IPS-11a (cell line): ENCODE measurements around the gene KCNIP1.

Experiments
- H3K4me3 ChIP-seq: one replicate; pipeline ENCODE4 v1.5.1; 2013; ENCODE audit warnings: low read depth, low read length, control low read depth

Gene KCNIP1

GRCh38 chr5:170482511-170482910, 21.3 kb upstream of the KCNIP1 start:
- H3K4me3 ChIP-seq, result no peak overlapping the region

DNA sequence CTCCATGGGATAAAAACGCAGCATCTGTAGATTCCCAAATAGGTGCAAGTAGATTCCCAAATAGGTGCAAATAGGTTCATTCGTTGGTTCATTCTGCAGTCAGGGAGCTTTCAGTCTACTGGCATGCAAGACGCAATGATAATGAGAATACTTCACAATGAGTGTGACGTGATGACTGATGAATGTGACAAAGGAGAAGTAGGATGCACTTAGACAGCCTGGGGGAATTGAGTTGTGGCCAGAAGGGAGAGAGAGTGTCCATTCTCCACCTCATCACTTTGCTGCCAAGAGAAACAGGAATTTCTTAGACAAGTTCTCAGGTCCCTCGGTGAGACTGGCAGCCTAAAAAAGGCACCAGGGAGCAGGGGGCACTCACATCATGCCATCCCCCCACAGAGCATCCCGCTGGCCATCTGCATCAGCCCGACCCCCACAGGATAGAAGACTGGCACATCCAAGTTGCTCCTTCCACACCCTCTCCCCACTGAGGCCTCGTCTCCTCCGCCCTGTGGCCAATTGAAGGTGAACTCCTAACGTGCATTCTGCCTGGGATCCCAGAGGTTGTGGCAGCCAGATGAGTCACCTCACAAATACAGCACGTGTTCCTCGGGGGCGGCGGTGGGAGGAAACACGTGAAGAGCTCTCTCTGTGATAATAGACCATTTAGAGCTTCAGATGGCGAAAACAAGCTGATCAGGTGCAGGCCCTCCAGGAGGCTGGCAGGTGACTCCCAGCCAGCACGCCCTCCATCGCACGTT, 19.9 kb upstream of the KCNIP1 start:
- no peak overlapping the region for H3K4me3 ChIP-seq

DNA sequence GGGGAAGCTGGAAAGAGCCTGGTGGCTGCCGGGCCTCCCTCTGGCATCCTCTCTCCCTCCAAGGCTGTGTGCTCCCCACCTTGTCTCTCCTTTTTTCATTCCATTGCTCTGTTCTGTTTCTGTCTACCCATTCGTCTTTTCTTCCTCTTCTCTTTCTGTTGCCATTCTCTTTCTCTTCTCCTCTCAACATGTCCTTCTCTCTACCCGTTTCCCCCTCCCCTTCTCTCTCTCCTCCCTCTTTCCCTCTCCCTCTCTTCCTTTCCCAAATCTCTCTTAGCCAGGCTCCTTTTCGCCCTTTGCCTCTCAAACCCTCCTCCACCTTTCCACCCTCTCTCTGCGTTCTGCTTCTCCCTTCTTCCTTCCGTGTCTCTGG, 19.4 kb upstream of the KCNIP1 start:
- no peak overlapping the region for H3K4me3 ChIP-seq

- H3K4me3 ChIP-seq, result no peak overlapping the region
Measured at GRCh38 chr5:170484847-170485615, 18.8 kb upstream of the KCNIP1 start.

- no peak overlapping the region for H3K4me3 ChIP-seq
Measured at GRCh38 chr5:170485616-170485911, 18.3 kb upstream of the KCNIP1 start.

- no peak overlapping the region for H3K4me3 ChIP-seq
Measured at GRCh38 chr5:170486371-170486770, 17.4 kb upstream of the KCNIP1 start.

DNA sequence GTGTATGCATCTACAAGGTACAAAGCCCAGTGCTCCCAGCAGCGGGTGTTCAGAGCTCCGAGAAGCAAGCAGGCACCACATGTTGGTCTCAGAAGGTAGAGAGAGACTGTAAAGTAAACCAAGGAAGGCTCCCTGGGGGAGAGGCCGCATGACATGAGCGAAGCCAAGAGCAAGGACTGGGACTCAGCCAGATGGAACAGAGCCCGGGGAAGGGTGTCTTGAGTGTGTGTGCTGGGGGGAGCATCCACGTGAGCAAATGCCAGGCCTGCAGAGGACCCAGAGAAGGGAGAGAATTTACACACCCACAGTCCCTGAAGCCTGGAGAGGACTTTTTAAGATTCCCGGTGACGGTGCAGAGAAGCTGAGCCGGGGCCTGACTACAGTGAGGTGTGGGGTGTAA, 15.2 kb upstream of the KCNIP1 start:
- H3K4me3 ChIP-seq, result no peak overlapping the region

- no peak overlapping the region for H3K4me3 ChIP-seq
Measured at GRCh38 chr5:170489199-170489598, 14.6 kb upstream of the KCNIP1 start.

DNA sequence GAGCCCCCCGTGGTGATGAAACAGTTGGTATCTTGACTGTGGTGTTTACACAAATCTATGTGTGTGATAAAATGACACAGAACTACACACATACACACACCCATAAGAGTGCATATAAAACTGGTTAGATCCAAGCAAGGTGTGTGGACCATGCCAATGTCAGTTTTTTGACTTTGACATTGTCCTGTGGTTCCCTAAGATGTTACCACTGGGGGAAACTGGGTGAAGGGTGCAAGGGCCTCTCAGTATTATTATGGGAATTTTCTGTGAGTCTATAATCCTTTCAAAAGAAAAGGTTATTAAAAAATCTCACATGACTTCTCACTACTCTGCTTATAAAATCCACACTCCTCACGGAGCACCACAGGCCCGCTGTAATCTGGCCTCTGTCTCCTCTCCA, 13.4 kb upstream of the KCNIP1 start:
- H3K4me3 ChIP-seq, result no peak overlapping the region

DNA sequence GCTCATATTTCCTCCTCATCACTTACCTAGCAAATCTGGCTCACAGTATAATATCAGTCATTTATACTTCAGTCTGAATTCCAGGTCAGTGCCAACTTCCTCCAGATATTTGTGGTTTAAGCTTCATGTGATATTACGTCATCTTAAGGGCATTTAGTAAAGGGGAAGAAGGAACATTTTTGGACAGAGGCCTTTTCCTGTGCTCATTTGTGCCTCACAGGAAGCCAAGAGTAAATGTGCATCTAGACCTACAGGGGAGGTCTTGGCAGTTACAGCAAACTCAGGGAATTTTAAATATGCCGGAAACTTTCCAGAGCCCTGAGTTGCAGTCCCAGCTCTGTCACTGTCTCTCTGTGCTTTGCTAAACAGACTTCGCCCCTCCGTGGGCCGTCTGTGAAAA, 12.3 kb upstream of the KCNIP1 start:
- no peak overlapping the region for H3K4me3 ChIP-seq

- H3K4me3 ChIP-seq, result no peak overlapping the region
Measured at GRCh38 chr5:170493028-170493820, 10.6 kb upstream of the KCNIP1 start.

- H3K4me3 ChIP-seq, result no peak overlapping the region
Measured at GRCh38 chr5:170494041-170494440, 9.8 kb upstream of the KCNIP1 start.

DNA sequence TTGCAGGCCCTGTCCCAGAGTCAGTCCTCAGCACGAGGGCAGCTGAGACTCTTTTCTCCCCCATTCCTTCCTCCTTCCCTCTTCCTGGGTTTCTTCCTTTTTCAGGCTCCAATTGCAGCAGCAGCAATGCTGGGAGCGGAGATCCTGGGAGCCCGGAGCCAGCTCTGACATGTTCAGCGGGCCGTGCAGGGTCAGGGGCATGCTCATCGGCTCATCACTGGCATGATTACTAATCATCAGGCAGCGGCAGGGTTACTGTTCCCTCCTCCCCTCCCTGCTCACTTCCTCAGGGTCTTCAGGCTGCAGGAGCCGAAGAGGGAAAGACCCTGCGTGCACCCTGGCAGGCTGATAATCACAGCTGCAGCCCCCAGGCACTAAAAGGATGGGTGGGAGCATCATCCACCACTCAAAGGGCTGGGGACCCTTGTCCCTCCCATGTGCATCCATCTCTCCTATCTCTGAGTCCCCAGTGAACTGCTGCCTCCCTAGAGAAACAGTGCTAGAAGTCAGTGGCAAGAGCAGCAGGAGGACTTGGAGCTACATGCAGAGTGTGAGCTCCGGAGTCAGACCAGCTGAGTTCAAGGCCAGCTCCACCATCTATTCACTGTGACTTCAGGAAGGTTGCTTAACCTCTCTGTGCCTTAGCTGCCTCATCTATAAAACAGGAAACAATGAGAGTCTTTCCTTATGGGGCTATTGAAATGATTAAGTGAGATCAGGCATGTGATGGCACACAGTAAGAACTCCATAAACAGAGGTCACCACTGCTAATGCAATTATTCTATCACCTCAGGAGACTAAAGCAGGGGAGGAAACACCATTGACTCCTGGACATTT, 7.8 kb upstream of the KCNIP1 start:
- no peak overlapping the region for H3K4me3 ChIP-seq

DNA sequence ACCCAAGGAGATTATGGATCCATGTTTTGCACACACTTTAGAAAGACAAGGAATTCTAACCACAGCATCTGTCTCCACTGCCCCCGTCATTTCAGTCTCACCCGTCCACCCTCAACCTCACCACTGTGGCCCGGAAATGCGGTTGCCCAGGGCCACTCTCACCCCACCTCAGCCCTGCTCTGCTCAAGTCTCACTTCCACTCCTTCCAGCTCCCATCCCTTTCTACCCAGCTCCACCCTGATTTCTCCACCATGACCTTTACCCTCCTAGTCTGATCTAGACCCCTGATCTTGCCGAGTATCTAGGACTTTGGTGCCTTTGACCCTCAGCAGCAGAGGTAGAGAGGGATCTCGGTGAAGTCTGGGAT, 7.2 kb upstream of the KCNIP1 start:
- H3K4me3 ChIP-seq, result no peak overlapping the region

- H3K4me3 ChIP-seq, result no peak overlapping the region
Measured at GRCh38 chr5:170497311-170498038, 6.3 kb upstream of the KCNIP1 start.

GRCh38 chr5:170498811-170499351, 4.9 kb upstream of the KCNIP1 start:
- H3K4me3 ChIP-seq, result no peak overlapping the region

GRCh38 chr5:170499621-170500020, 4.2 kb upstream of the KCNIP1 start:
- H3K4me3 ChIP-seq, result no peak overlapping the region

DNA sequence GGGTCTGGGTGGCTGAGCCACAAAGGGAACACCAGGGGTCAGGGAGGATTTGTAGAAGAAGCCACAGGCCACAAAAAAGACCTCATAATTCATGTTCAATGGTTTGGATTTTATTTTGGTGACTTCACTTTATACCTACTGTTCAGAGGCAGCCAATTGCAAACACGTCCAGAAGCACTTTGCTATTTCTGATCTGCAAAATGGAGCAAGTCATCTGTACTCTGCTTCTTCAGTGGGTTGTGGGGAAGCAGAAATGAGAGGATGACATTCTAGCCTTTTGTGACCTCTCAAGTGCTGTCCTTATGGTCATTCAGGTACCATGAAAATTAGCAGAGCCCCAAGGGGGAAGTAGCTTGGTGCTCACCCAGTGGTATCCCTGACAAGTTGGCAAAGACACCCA, 2.5 kb upstream of the KCNIP1 start:
- H3K4me3 ChIP-seq, result no peak overlapping the region

DNA sequence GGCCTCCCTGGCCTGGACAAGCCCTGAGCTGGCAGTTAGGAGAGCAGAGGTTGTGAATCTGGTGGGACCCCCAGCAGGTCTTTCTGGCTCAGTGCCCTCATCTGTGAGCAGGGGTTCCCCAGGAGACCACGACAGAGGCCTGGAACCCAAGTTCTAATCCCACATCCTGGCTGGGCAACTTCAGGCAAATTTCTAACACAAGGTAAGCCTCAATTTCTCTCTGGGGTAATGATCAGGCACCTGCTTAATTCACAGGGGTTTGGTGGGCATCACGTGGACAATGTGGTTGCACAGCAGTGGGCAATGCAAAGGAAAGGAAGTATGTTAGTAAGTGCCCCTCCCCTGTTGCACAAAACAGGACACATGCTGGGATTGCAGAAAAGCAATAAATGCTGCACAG, 1.9 kb upstream of the KCNIP1 start:
- H3K4me3 ChIP-seq, result no peak overlapping the region

DNA sequence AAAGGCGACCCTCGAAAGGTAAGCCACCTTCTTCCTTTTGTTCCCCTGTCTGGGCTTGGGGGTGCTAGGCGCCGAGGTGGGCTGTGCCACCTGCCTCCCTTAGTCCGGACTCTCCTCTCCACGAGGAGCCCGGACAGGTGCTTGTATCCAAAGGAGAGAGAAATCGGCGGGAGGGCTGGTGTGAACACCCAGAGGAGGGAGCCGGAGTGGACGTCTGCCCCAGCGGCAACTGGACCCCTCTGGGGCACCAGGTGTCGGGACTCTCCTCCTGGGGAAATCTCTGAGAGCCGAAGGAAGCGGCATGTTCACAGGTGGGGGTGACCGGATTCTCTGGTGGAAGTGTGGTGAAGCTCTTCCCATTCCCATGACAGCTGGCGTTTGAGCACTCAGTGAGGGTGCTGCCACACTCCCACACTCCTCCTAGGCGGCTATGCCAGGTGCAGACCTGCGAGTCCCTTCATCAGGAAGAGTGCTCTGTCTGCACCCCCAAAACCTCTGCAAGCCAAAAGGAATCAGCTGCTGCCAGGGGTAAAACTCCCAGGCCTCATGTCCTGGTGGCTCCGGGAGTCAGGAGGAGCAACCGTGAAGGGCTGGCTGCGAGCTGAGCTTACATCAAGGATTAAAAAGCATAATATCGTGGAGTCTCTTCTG, 921 bp downstream of the KCNIP1 start:
- no peak overlapping the region for H3K4me3 ChIP-seq
